Neuronal stem cell (in vitro differentiated cells): ENCODE data around the gene ESPNL.
"Not testable (repeated sequence)": the region's sequence is repeated elsewhere in the genome, so short reads cannot be mapped to it uniquely, and the experiment has no call there.

ENCODE experiments used
- DNase-seq: peaks from one replicate; pipeline ENCODE4 v3.0.0-alpha.2; 2013; ENCODE audit warnings: low spot score
- H2AFZ ChIP-seq: one replicate; pipeline ENCODE4 v1.6.1; 2013; ENCODE audit warnings: mild to moderate bottlenecking, low read length, inconsistent platforms
- H2AK5ac ChIP-seq: 2 replicates; pipeline ENCODE4 v1.6.1; 2013; ENCODE audit warnings: low read depth, mild to moderate bottlenecking, inconsistent platforms, low read length, moderate library complexity, mixed read lengths
- H2BK120ac ChIP-seq: 2 replicates; pipeline ENCODE4 v1.6.1; 2013; ENCODE audit warnings: low read depth, mild to moderate bottlenecking, inconsistent platforms, low read length, moderate library complexity, mixed read lengths
- H2BK12ac ChIP-seq: one replicate; pipeline ENCODE4 v1.6.1; 2013; ENCODE audit warnings: low read length, inconsistent platforms
- H2BK15ac ChIP-seq: 2 replicates; pipeline ENCODE4 v1.6.1; 2013; ENCODE audit warnings: mild to moderate bottlenecking, low read length, inconsistent platforms, mixed read lengths
- H2BK5ac ChIP-seq: one replicate; pipeline ENCODE4 v1.6.1; 2013; ENCODE audit warnings: inconsistent platforms, mild to moderate bottlenecking, low read length, moderate library complexity
- H3K14ac ChIP-seq: one replicate; pipeline ENCODE4 v1.6.1; 2013; ENCODE audit warnings: low read length, inconsistent platforms
- H3K18ac ChIP-seq: 2 replicates; pipeline ENCODE4 v1.6.1; 2013; ENCODE audit warnings: low read length, inconsistent platforms
- H3K23ac ChIP-seq: 2 replicates; pipeline ENCODE4 v1.6.1; 2013; ENCODE audit warnings: low read depth, mild to moderate bottlenecking, mixed read lengths, low read length, inconsistent platforms; ENCODE audit not compliant: poor library complexity
- H3K27ac ChIP-seq: replicated peaks from 3 replicates; pipeline ENCODE4 v1.5.1; 2013; ENCODE audit warnings: low read length, inconsistent platforms
- H3K27me3 ChIP-seq, 3 experiments: 2 replicates each; pipeline ENCODE4 v1.6.1; 2013; ENCODE audit warnings: low read length in 3 of 3, mild to moderate bottlenecking in 2 of 3, inconsistent platforms in 1 of 3, low read depth in 1 of 3, mixed read lengths in 1 of 3, moderate library complexity in 1 of 3; ENCODE audit not compliant: control insufficient read depth in 3 of 3, insufficient read depth in 3 of 3
- H3K36me3 ChIP-seq, 2 donors: replicated peaks in 1 of 2; 2 replicates each; pipeline ENCODE4 v1.6.1; 2013; ENCODE audit warnings: low read length in 2 of 2; ENCODE audit not compliant: control insufficient read depth in 2 of 2, insufficient read depth in 2 of 2
- H3K4ac ChIP-seq: 2 replicates; pipeline ENCODE4 v1.6.1; 2013; ENCODE audit warnings: inconsistent platforms, mild to moderate bottlenecking, low read length, moderate library complexity
- H3K4me1 ChIP-seq, 2 donors: 1 replicate in 1 of 2; 2 replicates in 1 of 2; pipeline ENCODE4 v1.6.1; 2013; ENCODE audit warnings: low read length in 2 of 2, low read depth in 1 of 2; ENCODE audit not compliant: control insufficient read depth in 2 of 2, insufficient read depth in 1 of 2
- H3K4me2 ChIP-seq: one replicate; pipeline ENCODE4 v1.6.1; 2013; ENCODE audit warnings: mild to moderate bottlenecking, low read length, inconsistent platforms; ENCODE audit not compliant: insufficient read depth, poor library complexity, severe bottlenecking
- H3K4me3 ChIP-seq, 2 donors: 2 replicates each; pipeline ENCODE4 v1.5.1; 2013; ENCODE audit warnings: low read length in 2 of 2, mild to moderate bottlenecking in 2 of 2, inconsistent platforms in 1 of 2, moderate library complexity in 1 of 2
- H3K79me1 ChIP-seq: one replicate; pipeline ENCODE4 v1.6.1; 2013; ENCODE audit warnings: low read depth, mild to moderate bottlenecking, inconsistent platforms, low read length, moderate library complexity
- H3K9ac ChIP-seq: one replicate; pipeline ENCODE4 v1.6.1; 2013; ENCODE audit warnings: mild to moderate bottlenecking, low read depth, low read length, inconsistent platforms; ENCODE audit not compliant: poor library complexity
- H3K9me3 ChIP-seq, 2 donors: replicated peaks in 1 of 2; 2 replicates each; pipeline versions ENCODE3 to v1.6.1; 2013; ENCODE audit warnings: low read length in 2 of 2, mild to moderate bottlenecking in 2 of 2, inconsistent platforms in 1 of 2, low read depth in 1 of 2, mixed read lengths in 1 of 2, moderate library complexity in 1 of 2; ENCODE audit not compliant: control insufficient read depth in 2 of 2, insufficient read depth in 1 of 2
- H4K8ac ChIP-seq: one replicate; pipeline ENCODE4 v1.6.1; 2013; ENCODE audit warnings: low read depth, mild to moderate bottlenecking, inconsistent platforms, low read length, moderate library complexity
- H4K91ac ChIP-seq: one replicate; pipeline ENCODE4 v1.6.1; 2013; ENCODE audit warnings: low read length, low read depth, mild to moderate bottlenecking, inconsistent platforms; ENCODE audit not compliant: poor library complexity
- WGBS, 2 donors: extraction: QIAGEN DNeasy Blood & Tissue Kit; methylation state at CpG; one replicate each; pipeline ENCODE4 v1.1.7; 2013; ENCODE audit warnings: missing lambda C conversion rate in 2 of 2, mixed read lengths in 1 of 2; ENCODE audit not compliant: insufficient read length in 2 of 2, insufficient replicate concordance in 1 of 2; ENCODE audit errors: extremely low coverage in 2 of 2; 5-methylcytosine and 5-hydroxymethylcytosine counted together

The ESPNL gene

GRCh38 chr2:238065071-238065846, 34.9 kb upstream of the ESPNL start:
- H3K4me2 ChIP-seq: no peak overlapping the region
- peaks cover 0 to 3% of the 10 kb centered on the region in 2 donors for H3K9me3 ChIP-seq
- H3K18ac ChIP-seq: no peak overlapping the region
- H3K27ac ChIP-seq: no peak overlapping the region
- no peak overlapping the region for H3K14ac ChIP-seq
- no peak overlapping the region for H2AK5ac ChIP-seq
- H3K27me3 ChIP-seq: no peaks in the 10 kb centered on the region
- no CpG with 5 or more reads among the region's 18 CpGs for WGBS, 2 donors
- H3K9ac ChIP-seq: no peak overlapping the region
- H3K4ac ChIP-seq: no peak overlapping the region
- peaks cover 5% of the 10 kb centered on the region in 2 donors for H3K4me1 ChIP-seq
- no peak overlapping the region for H2BK120ac ChIP-seq
- H2BK5ac ChIP-seq: no peak overlapping the region
- peaks cover 20 to 63% of the 10 kb centered on the region in 2 donors for H3K36me3 ChIP-seq
- no peak overlapping the region for H2BK12ac ChIP-seq
- H4K8ac ChIP-seq: no peak overlapping the region
- H3K79me1 ChIP-seq: peaks cover 8% of the 10 kb centered on the region
- no peak for DNase-seq
- no peak overlapping the region for H4K91ac ChIP-seq
- H3K23ac ChIP-seq: no peak overlapping the region
- no peak overlapping the region for H2AFZ ChIP-seq
- H3K4me3 ChIP-seq: no peak overlapping the region
- no peak overlapping the region for H2BK15ac ChIP-seq

DNA sequence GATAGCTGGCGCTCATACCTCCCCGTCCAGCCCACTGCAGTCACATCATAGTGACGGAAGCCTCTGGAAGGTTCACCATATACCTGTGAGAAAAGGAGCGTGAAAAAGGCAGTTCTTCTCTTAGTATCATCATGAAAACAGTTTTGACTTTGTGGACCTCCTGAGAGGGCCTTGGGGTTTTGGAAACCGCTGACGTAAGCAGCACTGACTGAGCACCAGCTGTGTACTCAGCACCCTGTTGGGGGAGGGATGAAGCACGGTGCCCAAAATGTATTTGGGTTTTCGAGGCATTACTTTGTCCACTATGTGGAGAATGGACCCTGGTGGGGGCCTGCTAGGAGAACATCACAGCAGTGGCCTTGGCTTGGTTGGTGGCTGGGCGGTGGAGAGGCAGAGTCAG, 33.9 kb upstream of the ESPNL start:
- Histone ChIP-seq H2AFZ (no peak overlapping the region), H3K27ac (no peak overlapping the region), H3K79me1 (peaks cover 8% of the 10 kb centered on the region), H3K4me3 (no peak overlapping the region), H4K91ac (no peak overlapping the region), H3K27me3 (no peaks in the 10 kb centered on the region), H2BK120ac (no peak overlapping the region), H3K14ac (no peak overlapping the region), H3K4me1 (peaks cover 5% of the 10 kb centered on the region in 2 donors), H3K18ac (no peak overlapping the region), H3K9me3 (peaks cover 0 to 3% of the 10 kb centered on the region in 2 donors), H2BK5ac (no peak overlapping the region), H3K4ac (no peak overlapping the region), H3K36me3 (peaks cover 20 to 72% of the 10 kb centered on the region in 2 donors), H3K4me2 (no peak overlapping the region), H2AK5ac (no peak overlapping the region), H3K23ac (no peak overlapping the region), H4K8ac (no peak overlapping the region), H2BK15ac (no peak overlapping the region), H3K9ac (no peak overlapping the region), H2BK12ac (no peak overlapping the region)
- DNase-seq: no peak
- no CpG with 5 or more reads among the region's 9 CpGs for WGBS, 2 donors

GRCh38 chr2:238066718-238067117, 33.4 kb upstream of the ESPNL start:
- H3K23ac ChIP-seq, H3K4me3 ChIP-seq, H3K27ac ChIP-seq, H3K79me1 ChIP-seq, H2BK120ac ChIP-seq, H3K18ac ChIP-seq, H3K9me3 ChIP-seq, H2AK5ac ChIP-seq, H3K27me3 ChIP-seq, H2BK5ac ChIP-seq, H4K8ac ChIP-seq, H2BK12ac ChIP-seq, H2BK15ac ChIP-seq, H3K4me1 ChIP-seq, H4K91ac ChIP-seq, H3K9ac ChIP-seq, DNase-seq, H3K4ac ChIP-seq, H2AFZ ChIP-seq, H3K4me2 ChIP-seq, H3K14ac ChIP-seq: not testable (repeated sequence)
- H3K36me3 ChIP-seq: peaks cover 22 to 77% of the 10 kb centered on the region in 2 donors
- WGBS, 2 donors: no CpG with 5 or more reads among the region's 7 CpGs

GRCh38 chr2:238067939-238068338, 32.2 kb upstream of the ESPNL start:
- H3K4me2 ChIP-seq: no peak overlapping the region
- no peak overlapping the region for H3K27ac ChIP-seq
- no peak overlapping the region for H2AK5ac ChIP-seq
- no peak overlapping the region for H2BK5ac ChIP-seq
- H2BK15ac ChIP-seq: no peak overlapping the region
- H3K14ac ChIP-seq: no peak overlapping the region
- H3K23ac ChIP-seq: no peak overlapping the region
- H4K8ac ChIP-seq: no peak overlapping the region
- H3K36me3 ChIP-seq: peaks cover 23 to 89% of the 10 kb centered on the region in 2 donors
- no peak overlapping the region for H2BK120ac ChIP-seq
- no peak overlapping the region for H3K9ac ChIP-seq
- no peak overlapping the region for H2BK12ac ChIP-seq
- no peak overlapping the region for H2AFZ ChIP-seq
- DNase-seq: no peak
- no peak overlapping the region for H3K18ac ChIP-seq
- no peak overlapping the region for H3K4ac ChIP-seq
- no peak overlapping the region for H4K91ac ChIP-seq
- H3K4me1 ChIP-seq: peaks cover 2 to 4% of the 10 kb centered on the region in 2 donors
- no CpG with 5 or more reads among the region's 7 CpGs for WGBS, 2 donors
- H3K4me3 ChIP-seq: no peak overlapping the region
- no peaks in the 10 kb centered on the region for H3K27me3 ChIP-seq
- H3K79me1 ChIP-seq: peaks cover 8% of the 10 kb centered on the region
- peaks cover 3 to 10% of the 10 kb centered on the region in 2 donors for H3K9me3 ChIP-seq
